ENCODE measurements around the gene HERC5. TPM values are rescaled to one million over a fixed set of nuclear protein-coding genes. Genes with fewer than 3 reads are reported as not detected.

HERC5 gene
- total and polyA plus RNA-seq, 8 donors, result 1.7 to 11.6 (median 3.2) TPM; not detected in 1

- H3K4me1 ChIP-seq, result peaks cover 9 to 40% (median 24%) of the 10 kb centered on the region in 4 donors
- no peaks in the 10 kb centered on the region for H3K27me3 ChIP-seq
- WGBS, 5 donors, result 33 to 47% (median 35%) methylated on average over 1 of the region's 1 CpG
- peak overlapping the region in 1 of 5 donors; percentile 6 for H3K27ac ChIP-seq
- H3K36me3 ChIP-seq, result peaks cover 3 to 6% (median 5%) of the 10 kb centered on the region in 4 donors
- DNase-seq, result peak in 1 of 2 donors; percentile 22
- intact Hi-C loops (cut with DNase I; ENCODE audit: low total_unique reads), result loop anchor here (10.0 kb wide), 1 partner anchor 242 kb away; the partner anchor contains the start of gene PPM1K
- H3K9me3 ChIP-seq, result no peaks in the 10 kb centered on the region
- no peak overlapping the region for H3K4me3 ChIP-seq
- no peak for TF ChIP-seq EP300 (IDR thresholded peaks at IDR 0.05)
- no peak for TF ChIP-seq POLR2A (IDR thresholded peaks at IDR 0.05)
- no peak for TF ChIP-seq POLR2AphosphoS5 (IDR thresholded peaks at IDR 0.05)
- TF ChIP-seq CTCF (IDR thresholded peaks at IDR 0.05), result peak in 1 of 7 experiments; percentile 17
These were observed 69.4 kb downstream of the HERC5 start for GRCh38 chr4:88526221-88526815.

GRCh38 chr4:88527787-88528186 is 70.9 kb downstream of the HERC5 start:
- no peak for DNase-seq
- Histone ChIP-seq H3K36me3 (no peaks in the 10 kb centered on the region), H3K9me3 (no peaks in the 10 kb centered on the region), H3K4me3 (no peak overlapping the region), H3K27ac (no peak overlapping the region), H3K4me1 (peaks cover 9 to 26% (median 14%) of the 10 kb centered on the region in 4 donors), H3K27me3 (no peaks in the 10 kb centered on the region)
- WGBS, 5 donors, result 87 to 94% (median 90%) methylated on average over 8 of the region's 8 CpGs
- no peak for TF ChIP-seq CTCF (IDR thresholded peaks at IDR 0.05)
- TF ChIP-seq EP300 (IDR thresholded peaks at IDR 0.05), result no peak
- no peak for TF ChIP-seq POLR2A (IDR thresholded peaks at IDR 0.05)
- TF ChIP-seq POLR2AphosphoS5 (IDR thresholded peaks at IDR 0.05), result no peak
- intact Hi-C loops (cut with DNase I; ENCODE audit: low total_unique reads), result loop anchor here (10.0 kb wide), 1 partner anchor 243 kb away; the partner anchor contains the start of gene PPM1K

GRCh38 chr4:88528861-88529260 is 71.9 kb downstream of the HERC5 start:
- Histone ChIP-seq H3K27ac (no peak overlapping the region), H3K4me3 (no peak overlapping the region), H3K9me3 (no peaks in the 10 kb centered on the region), H3K36me3 (no peaks in the 10 kb centered on the region), H3K4me1 (peaks cover 7 to 25% (median 13%) of the 10 kb centered on the region in 4 donors), H3K27me3 (no peaks in the 10 kb centered on the region)
- intact Hi-C loops (cut with DNase I; ENCODE audit: low total_unique reads), result loop anchor here (10.0 kb wide), 1 partner anchor 244 kb away; the partner anchor contains the start of gene PPM1K
- TF ChIP-seq POLR2A (IDR thresholded peaks at IDR 0.05), result no peak
- no peak for TF ChIP-seq EP300 (IDR thresholded peaks at IDR 0.05)
- no peak for TF ChIP-seq POLR2AphosphoS5 (IDR thresholded peaks at IDR 0.05)
- TF ChIP-seq CTCF (IDR thresholded peaks at IDR 0.05), result no peak
- no peak for DNase-seq
- WGBS, 5 donors, result 86 to 94% (median 89%) methylated on average over 3 of the region's 3 CpGs

GRCh38 chr4:88531549-88531948 is 74.6 kb downstream of the HERC5 start:
- H3K27me3 ChIP-seq, result no peaks in the 10 kb centered on the region
- DNase-seq, result no peak
- intact Hi-C loops (cut with DNase I; ENCODE audit: low total_unique reads), result loop anchor here (10.0 kb wide), 2 partner anchors 53 to 123 kb away; no protein-coding TSS in a partner anchor
- H3K4me1 ChIP-seq, result peaks cover 0 to 2% (median 1%) of the 10 kb centered on the region in 4 donors
- H3K36me3 ChIP-seq, result no peaks in the 10 kb centered on the region
- no peak overlapping the region for H3K4me3 ChIP-seq
- H3K27ac ChIP-seq, result no peak overlapping the region
- H3K9me3 ChIP-seq, result no peaks in the 10 kb centered on the region
- TF ChIP-seq EP300 (IDR thresholded peaks at IDR 0.05) (no peak), CTCF (IDR thresholded peaks at IDR 0.05) (no peak), POLR2AphosphoS5 (IDR thresholded peaks at IDR 0.05) (no peak), POLR2A (IDR thresholded peaks at IDR 0.05) (no peak)
- 65 to 77% (median 71%) methylated on average over 3 of the region's 3 CpGs for WGBS, 5 donors
